OCI-M2 (cell line): ENCODE results near the gene TPP2.

Source experiments
- DNase-seq: peaks from one replicate; lab custom pipeline; 2025; ENCODE audit not compliant: unreplicated experiment; lab: John Stamatoyannopoulos, UW

TPP2 gene

DNA sequence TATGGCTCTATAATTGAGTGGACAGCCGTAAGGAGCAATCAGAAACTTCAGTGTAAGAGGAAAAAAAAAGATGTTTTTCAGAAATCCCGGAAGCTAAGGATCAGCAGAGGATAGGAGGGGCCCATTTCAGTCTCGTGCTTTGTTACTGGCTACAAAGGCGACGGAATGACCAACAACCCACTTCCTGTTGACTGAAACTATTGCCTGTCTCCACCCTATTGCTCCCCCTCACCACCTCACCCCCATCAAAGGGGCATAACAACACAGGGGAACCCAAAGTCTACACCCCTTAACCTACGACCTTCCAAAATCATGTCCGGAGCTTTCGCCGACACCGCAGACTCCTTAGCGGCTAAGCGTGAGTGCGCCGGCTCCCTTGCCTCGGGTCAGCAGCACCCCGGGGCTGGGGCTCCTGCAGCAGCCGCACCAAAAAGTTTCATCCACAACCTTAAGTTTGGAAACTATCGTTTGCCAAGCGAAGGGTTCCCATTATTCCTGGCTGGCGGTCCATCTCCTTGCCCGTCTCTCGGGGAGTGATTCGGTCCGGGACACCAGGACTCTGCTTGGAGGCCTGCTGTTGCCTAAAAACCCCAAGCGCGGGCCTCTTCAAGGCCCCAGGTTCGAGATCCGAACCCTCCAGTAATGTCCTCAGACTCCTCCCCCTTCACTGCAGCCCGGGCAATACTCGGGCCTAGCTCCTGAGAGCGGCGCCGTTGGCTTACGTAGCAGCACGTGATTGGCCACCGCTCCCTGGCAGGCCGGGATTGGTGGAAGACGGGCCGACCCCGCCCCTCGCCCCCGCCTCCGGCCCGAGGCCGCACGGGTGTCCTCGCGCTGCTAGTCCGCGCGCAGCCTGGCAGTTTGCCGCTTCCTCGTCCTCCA lies at the start of gene TPP2:
TPP2 (plus strand) TSS at position 840 of the 882 bp plus-strand sequence. CDS start 53 bp downstream, outside the sequence.
- DNase-seq: peak; percentile 59

GRCh38 chr13:102548811-102549210 lies 48.0 kb upstream of the TPP2 start:
- DNase-seq: no peak

- no peak for DNase-seq
These were observed 46.3 kb upstream of the TPP2 start for GRCh38 chr13:102550507-102550906.

GRCh38 chr13:102555914-102556553 lies 40.8 kb upstream of the TPP2 start:
- peak; percentile 6 for DNase-seq

DNA sequence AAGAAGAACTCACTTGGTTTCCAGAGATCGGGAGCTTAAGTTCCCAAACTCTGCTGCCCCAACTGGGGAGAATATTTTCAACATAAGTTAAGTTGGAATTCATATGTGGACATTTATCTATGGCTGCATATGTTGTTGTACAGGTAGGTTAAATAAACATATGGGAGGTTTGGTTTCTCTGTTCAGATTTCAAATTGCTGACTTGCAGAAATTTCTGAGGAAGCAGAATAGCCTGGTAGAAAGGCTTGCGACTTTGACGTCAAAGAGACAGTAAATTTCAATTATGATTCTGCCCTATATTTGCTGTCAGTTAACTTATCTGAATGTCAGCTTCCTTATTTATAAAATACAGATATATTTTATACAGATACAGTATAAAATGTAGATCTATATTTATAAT lies 40.0 kb upstream of the TPP2 start:
- no peak for DNase-seq

DNA sequence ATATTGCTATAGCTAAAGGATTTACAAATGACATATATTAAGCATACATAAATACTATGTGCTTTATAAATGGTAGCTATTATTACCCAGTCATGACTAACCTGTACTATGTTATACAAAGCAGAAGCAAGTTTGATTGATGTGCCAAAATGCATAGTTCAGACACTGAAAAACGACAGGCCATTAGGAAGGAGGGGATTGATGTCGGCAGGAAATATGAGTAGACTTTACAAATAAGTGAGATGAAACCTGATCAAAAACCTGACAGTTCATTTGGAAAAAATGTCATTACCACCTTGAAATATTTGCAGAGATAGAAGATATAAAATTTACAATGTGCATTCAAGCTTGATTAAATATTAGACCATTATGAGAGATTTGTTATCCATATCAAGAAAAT lies 38.8 kb upstream of the TPP2 start:
- DNase-seq: no peak

DNA sequence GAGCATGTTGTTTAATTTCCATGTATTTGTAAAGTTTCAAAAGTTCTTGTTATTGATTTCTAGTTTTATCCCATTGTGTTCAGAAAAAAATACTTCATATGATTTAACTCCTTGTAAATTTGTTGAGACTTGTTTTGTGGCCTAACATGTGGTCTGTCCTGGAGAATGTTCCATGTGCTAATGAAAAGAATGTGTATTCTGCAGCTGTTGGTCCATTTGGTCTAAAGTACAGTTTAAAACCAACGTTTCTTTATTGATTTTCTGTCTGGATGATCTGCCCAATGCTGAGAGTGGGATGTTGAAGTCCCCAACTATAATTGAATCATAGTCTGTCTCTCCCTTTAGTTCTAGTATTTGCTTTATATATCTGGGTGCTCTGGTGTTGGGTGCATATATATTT lies 34.9 kb upstream of the TPP2 start:
- DNase-seq: no peak

DNA sequence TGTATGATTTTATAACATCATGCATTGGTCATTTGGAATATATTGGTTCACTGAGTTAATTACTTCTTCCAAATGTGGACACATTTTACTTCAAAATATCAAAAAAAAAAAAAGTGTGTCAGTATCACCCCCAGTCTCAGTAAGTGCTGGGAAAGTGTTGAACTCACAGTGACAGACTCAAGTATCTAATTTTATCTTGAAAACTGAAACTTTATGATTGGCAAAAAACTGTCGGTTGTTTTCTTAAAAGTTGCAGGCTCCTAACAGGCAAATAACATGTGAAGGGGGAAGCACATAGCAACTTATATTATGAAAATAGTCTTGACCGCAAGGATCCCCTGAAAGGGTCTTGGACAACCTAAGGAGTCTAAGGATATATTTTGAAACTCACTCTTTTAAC lies 33.5 kb upstream of the TPP2 start:
- no peak for DNase-seq

- no peak for DNase-seq
These were observed 32.2 kb upstream of the TPP2 start for GRCh38 chr13:102564564-102564963.

DNA sequence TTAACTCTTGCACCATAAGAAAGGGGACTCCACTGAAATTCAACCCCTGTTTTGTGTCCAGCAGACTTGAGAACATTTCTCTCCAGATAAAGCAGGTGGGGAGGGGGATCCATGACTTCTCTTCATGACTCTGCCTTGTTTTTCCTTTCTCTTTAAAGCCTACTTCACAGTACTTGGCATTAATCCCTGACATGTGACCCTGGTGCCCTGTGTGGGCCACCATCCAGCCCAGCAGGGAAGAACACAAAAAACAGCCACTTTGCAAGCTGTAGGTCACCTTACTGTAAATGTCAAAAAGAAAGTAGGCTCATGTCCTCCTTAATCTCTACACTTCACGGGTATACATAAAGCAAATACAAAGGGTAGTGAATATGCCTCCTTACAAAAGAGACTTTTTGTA lies 30.3 kb upstream of the TPP2 start:
- no peak for DNase-seq

GRCh38 chr13:102567857-102568256 lies 28.9 kb upstream of the TPP2 start:
- DNase-seq: no peak

- DNase-seq: no peak
These were observed 27.3 kb upstream of the TPP2 start for GRCh38 chr13:102569488-102569887.

DNA sequence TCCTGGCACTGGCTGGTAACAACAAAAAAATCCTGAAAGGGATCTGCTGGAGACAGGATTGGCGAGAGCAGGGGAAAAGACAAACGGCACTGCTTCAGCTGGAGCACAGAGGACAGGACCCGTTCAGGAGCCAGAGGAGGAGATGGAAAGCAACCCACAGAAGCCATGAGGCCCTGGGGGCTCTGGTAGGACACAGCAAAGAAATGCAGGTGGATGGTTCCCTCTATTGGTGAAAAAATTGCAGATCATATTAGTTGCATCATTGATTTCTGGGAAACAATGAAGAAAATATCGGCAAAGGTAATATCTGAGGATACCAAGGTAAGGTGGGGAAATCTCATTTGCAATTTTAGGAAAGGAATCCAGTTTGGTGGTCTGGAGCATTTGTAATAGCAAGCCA lies 25.7 kb upstream of the TPP2 start:
- DNase-seq: no peak

DNA sequence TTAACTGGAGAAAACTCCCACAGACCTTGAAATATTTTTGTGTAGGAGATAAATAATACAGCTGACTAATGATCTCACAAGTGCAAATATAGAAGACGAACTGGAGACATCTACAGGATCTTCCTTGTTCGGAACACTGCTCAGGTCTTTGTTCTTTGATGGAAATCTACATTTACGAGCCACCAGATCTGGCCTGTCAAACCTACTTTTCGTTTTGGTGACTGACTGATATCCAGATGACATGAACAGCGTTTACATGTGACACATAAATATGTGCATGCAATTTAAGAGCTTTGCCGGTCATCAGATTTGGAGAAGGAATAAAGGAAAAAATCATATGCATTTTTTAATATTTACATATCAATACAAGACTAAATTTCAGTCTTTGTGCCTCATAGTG lies 24.5 kb upstream of the TPP2 start:
- DNase-seq: no peak

DNA sequence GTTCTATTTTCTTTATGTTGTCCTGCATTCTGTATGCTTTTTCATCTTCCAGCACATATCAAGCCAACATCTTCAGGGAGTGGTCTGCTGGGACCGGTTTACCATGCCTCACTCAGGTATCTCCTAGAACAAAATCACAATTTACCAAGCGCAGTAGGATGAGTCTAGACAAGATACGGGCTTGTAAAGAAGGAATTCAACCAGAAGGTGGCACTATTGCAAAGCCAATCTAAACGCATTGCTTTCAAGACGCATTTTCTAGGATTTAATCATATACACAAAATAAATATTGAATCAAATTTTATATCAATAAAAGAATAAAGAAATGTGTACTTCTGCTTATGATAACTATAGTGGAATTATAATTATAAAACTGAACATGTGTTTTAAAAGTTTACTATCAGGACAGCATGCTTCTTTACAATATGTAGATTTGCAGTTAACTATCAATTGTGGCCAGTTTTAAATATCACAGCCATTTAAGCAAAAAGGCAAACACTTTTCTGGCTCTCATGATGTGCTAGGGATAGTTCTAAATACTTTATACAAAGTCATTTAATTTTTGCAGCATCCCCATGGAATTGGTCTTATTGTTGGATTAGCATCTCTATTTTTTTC lies 16.1 kb upstream of the TPP2 start:
- peak; percentile 6 for DNase-seq

DNA sequence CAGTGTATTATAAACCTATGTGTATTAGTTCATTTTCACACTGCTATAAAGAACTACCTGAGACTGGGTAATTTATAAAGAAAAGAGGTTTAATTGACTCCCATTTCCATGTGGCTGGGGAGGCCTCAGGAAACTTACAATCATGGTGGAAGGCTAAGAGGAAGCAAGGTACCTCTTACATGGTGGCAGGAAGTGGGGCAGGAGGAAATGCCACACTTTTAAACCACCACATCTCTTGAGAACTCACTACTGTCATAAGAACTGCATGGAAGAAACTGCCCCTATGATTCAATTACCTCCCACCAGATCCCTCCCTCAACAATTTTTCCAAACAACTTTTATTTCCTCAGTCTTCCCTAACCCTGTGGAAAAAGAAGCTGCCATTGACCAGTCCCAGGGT lies 14.5 kb upstream of the TPP2 start:
- DNase-seq: no peak

DNA sequence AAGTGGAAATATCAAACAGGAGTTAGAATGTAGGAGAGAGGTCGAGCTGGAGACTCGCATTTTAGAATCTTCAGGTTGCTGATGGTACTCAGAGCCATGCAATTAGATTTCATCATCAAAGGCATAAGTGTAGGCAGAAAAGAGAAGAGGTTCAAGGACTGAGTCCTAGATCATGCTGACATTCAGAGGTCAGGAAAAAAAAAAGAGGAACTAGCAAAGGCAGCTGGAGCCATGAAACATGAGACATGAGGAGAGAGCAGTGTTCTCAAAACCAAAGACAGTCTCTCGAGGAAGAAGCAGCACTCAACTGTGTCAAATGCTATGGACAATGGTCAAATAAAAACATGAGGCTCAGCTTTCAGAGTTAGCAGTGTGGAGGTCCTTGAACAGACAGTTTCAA lies 12.4 kb upstream of the TPP2 start:
- DNase-seq: peak; percentile 41

DNA sequence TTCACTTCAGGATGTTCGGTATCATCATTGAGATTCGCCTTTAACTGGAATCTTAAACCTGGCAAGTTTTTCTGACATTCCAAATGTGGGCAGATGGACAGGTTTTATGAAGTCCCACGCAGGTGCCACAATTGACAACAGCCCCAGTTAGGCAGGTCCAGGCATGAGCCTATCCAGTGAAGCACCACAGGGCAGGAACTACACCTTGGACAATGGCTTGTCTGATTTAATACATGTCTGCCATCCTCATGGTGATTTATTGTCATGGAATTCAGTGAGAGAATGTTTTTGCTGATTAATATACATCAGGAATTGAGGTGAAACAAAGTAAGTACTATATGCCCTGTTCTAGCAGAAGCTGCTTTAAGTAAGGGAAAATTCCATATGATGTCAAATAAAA lies 10.2 kb upstream of the TPP2 start:
- no peak for DNase-seq

DNA sequence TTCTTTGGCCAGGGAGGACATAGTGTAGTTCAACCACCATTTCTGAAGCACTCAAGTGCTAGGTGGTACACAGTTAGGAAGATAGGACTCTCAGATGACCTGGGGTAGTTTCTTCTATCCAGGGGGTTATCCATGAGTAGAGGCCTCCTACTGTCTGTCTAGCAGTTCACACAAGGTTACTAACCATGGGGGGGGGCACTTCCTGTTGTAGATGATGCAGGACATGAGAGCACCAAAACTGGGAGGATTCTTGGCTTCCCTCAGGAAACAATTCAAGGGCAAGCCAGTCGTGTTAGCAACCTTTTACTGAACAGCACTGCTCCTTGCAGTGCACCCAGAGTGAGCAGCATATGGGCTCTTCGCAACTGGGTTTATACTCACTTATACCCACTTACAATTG lies 8.9 kb upstream of the TPP2 start:
- no peak for DNase-seq

DNA sequence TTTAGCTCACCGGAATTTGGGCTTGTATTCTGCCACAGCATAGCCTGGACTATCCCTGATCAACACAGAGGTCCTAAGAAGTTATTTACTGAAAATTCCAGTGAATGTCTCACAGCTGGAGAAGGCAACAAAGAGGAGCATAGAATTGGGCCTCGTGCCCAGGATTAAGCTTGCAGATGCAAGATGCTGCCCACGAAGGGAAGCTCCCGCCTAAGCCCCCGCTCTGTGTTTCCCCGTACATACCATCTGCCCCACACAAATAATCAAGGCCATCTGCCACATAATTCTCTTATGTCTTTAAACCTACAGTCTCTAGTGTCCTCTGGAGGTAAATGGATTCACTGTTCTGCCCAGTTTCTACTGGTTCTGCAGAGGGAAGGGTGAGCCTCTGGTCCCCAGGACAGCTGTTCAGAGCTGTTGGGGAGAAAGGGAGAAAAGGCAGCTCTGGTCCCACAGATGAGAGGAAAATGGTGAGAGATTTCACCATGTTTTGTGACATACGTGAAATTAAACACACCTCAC lies 7.4 kb upstream of the TPP2 start:
- no peak for DNase-seq

DNA sequence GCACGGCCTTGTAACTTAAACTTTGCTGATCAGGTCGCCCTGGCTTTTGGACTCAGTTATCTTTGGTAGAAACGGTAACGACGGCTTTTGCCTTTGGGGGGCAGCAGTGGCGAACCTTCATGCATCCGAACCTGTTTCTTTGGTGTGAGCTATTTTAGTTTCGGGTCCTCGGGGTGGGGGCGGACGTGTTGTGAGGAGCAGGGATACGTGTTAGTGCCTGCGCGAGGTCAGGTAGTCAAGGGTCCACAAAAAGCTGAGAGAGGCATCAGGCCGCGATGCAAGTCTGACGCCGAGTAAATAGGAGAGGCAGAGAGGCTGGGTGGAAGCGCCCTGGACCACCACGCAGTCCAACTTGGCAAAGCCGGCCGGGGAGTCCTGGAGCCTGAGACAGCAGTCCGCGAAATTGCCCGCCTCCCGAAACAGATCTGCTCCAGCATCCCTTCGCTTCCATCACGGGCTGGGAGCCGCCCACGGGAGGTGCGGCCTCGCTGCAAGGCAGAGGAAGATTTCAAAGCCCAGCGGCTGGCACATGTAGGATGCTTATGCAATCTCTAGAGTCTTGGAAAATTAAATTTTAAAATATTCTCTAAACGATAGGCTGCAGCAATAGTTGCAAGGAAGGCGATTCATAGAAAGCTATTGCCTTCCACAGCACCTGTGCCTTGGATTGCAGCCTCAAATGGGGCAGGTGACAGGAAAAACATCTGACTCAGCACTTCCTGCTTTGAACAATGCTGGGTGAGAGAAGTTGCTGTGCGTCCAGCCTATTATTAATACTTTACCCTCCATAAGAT lies 4.6 kb upstream of the TPP2 start:
- no peak for DNase-seq
